ENCODE measurements around the gene RPL11.
"Not testable (repeated sequence)": the region's sequence is repeated elsewhere in the genome, so short reads cannot be mapped to it uniquely, and the experiment has no call there.

The RPL11 gene

GRCh38 chr1:23691499-23692307 is at the start of gene RPL11:
Gene RPL11, plus strand, starts transcription at chr1:23691806. Its CDS starts 18 bp downstream, at chr1:23691824.
- peak; percentile 90 for DNase-seq

- peak; percentile 43 for DNase-seq
Observed at GRCh38 chr1:23643736-23644554, 47.7 kb upstream of the RPL11 start.

GRCh38 chr1:23644555-23644866 is 47.1 kb upstream of the RPL11 start:
- peak; percentile 40 for DNase-seq

GRCh38 chr1:23645338-23645737 is 46.3 kb upstream of the RPL11 start:
- DNase-seq = no peak

- DNase-seq = no peak
Observed at GRCh38 chr1:23646091-23646490, 45.5 kb upstream of the RPL11 start.

- DNase-seq = no peak
Observed at GRCh38 chr1:23646541-23646940, 45.1 kb upstream of the RPL11 start.

GRCh38 chr1:23648576-23648975 is 43.0 kb upstream of the RPL11 start:
- no peak for DNase-seq

GRCh38 chr1:23649157-23649556 is 42.4 kb upstream of the RPL11 start:
- DNase-seq = not testable (repeated sequence)

GRCh38 chr1:23650344-23650990 is 41.1 kb upstream of the RPL11 start:
- no peak for DNase-seq

- no peak for DNase-seq
Observed at GRCh38 chr1:23651069-23651808, 40.4 kb upstream of the RPL11 start.

GRCh38 chr1:23657659-23658275 is 33.8 kb upstream of the RPL11 start:
- peak; percentile 20 for DNase-seq

- no peak for DNase-seq
Observed at GRCh38 chr1:23660671-23661070, 30.9 kb upstream of the RPL11 start.

GRCh38 chr1:23661887-23662286 is 29.7 kb upstream of the RPL11 start:
- DNase-seq = no peak

GRCh38 chr1:23664837-23665795 is 26.5 kb upstream of the RPL11 start:
- peak; percentile 19 for DNase-seq

GRCh38 chr1:23667411-23667810 is 24.2 kb upstream of the RPL11 start:
- DNase-seq = no peak

- DNase-seq = no peak
Observed at GRCh38 chr1:23670709-23671108, 20.9 kb upstream of the RPL11 start.

- no peak for DNase-seq
Observed at GRCh38 chr1:23673086-23673813, 18.4 kb upstream of the RPL11 start.

- DNase-seq = no peak
Observed at GRCh38 chr1:23679815-23680214, 11.8 kb upstream of the RPL11 start.

GRCh38 chr1:23682946-23683345 is 8.7 kb upstream of the RPL11 start:
- DNase-seq = no peak

- DNase-seq = no peak
Observed at GRCh38 chr1:23684415-23684814, 7.2 kb upstream of the RPL11 start.

GRCh38 chr1:23685197-23685596 is 6.4 kb upstream of the RPL11 start:
- DNase-seq = not testable (repeated sequence)
